H1 (cell line): ENCODE data around the gene PHF10. TPM values are rescaled to one million over a fixed set of nuclear protein-coding genes. Genes with fewer than 3 reads are reported as not detected.
A peak's percentile ranks its signal among the peaks of the same experiment; 100 is the strongest.

Experiments used
- CTCF ChIA-PET: fragments of 300-600 bp; sonication (Branson Sonifier 250); formaldehyde crosslinking; loops from one replicate; lab custom pipeline; 2021; ENCODE audit not compliant: partially characterized antibody; lab: Charles Lee
- POLR2A ChIA-PET: fragments of 300-600 bp; sonication (Branson Sonifier 250); formaldehyde crosslinking; loops from one replicate; lab custom pipeline; 2021; ENCODE audit warnings: inconsistent platforms; ENCODE audit not compliant: partially characterized antibody; lab: Charles Lee
- DNase-seq, 2 experiments: peaks; one replicate each; pipeline versions ENCODE4 v3.0.0 to v3.0.0-alpha.2; 2010 to 2022; ENCODE audit warnings: low spot score in 2 of 2, low read depth in 1 of 2, mixed read lengths in 1 of 2
- FAIRE-seq: peaks from 2 replicates; lab custom pipeline; 2011; peaks lifted over from hg19 to GRCh38; lab: Jason Lieb, UNC
- H2AFZ ChIP-seq: 2 replicates; pipeline ENCODE4 v1.8.1; 2012; ENCODE audit warnings: low read length, inconsistent platforms
- H2AK5ac ChIP-seq: 2 replicates; pipeline ENCODE4 v1.6.1; 2013; ENCODE audit warnings: low read depth, low read length
- H2BK120ac ChIP-seq: replicated peaks from 2 replicates; pipeline ENCODE3; 2013; ENCODE audit warnings: low read depth, low read length, inconsistent platforms
- H2BK12ac ChIP-seq: 2 replicates; pipeline ENCODE4 v1.6.1; 2013; ENCODE audit warnings: low read depth, low read length
- H2BK15ac ChIP-seq: 2 replicates; pipeline ENCODE4 v1.6.1; 2013; ENCODE audit warnings: low read length
- H2BK20ac ChIP-seq: 2 replicates; pipeline ENCODE4 v1.6.1; 2013; ENCODE audit warnings: low read length
- H2BK5ac ChIP-seq: 2 replicates; pipeline ENCODE4 v1.6.1; 2013; ENCODE audit warnings: low read depth, low read length
- H3K14ac ChIP-seq: 2 replicates; pipeline ENCODE4 v1.6.1; 2013; ENCODE audit warnings: inconsistent platforms; ENCODE audit not compliant: insufficient read length
- H3K18ac ChIP-seq: 2 replicates; pipeline ENCODE4 v1.6.1; 2013; ENCODE audit warnings: low read length; ENCODE audit errors: extremely low read depth
- H3K23ac ChIP-seq: 2 replicates; pipeline ENCODE4 v1.6.1; 2013; ENCODE audit warnings: inconsistent platforms; ENCODE audit not compliant: insufficient read length
- H3K23me2 ChIP-seq: 2 replicates; pipeline ENCODE4 v1.6.1; 2013; ENCODE audit warnings: low read depth, low read length
- H3K27ac ChIP-seq: 2 replicates; pipeline ENCODE4 v1.6.1; 2011; ENCODE audit warnings: low read depth, low read length, inconsistent platforms
- H3K27me3 ChIP-seq, 4 experiments: replicated peaks in 1 of 4; 1 replicate in 1 of 4; 2 replicates in 3 of 4; pipeline versions ENCODE4 v1.6.1 to v1.8.1; 2011 to 2013; ENCODE audit warnings: low read length in 3 of 4, mild to moderate bottlenecking in 3 of 4, inconsistent platforms in 2 of 4, mixed read lengths in 2 of 4, moderate library complexity in 1 of 4; ENCODE audit not compliant: control insufficient read depth in 3 of 4, insufficient read depth in 3 of 4; ENCODE audit errors: extremely low read depth in 1 of 4
- H3K36me3 ChIP-seq, 4 experiments: 2 replicates each; pipeline versions ENCODE4 v1.6.1 to v1.8.1; 2011 to 2013; ENCODE audit warnings: mild to moderate bottlenecking in 4 of 4, low read length in 3 of 4, moderate library complexity in 2 of 4, control low read depth in 1 of 4, inconsistent platforms in 1 of 4; ENCODE audit not compliant: insufficient read depth in 4 of 4, control insufficient read depth in 2 of 4
- H3K4ac ChIP-seq: replicated peaks from 2 replicates; pipeline ENCODE3; 2013; ENCODE audit warnings: low read length, low read depth, mixed read lengths, inconsistent platforms; ENCODE audit not compliant: insufficient read length
- H3K4me1 ChIP-seq, 4 experiments: replicated peaks in 1 of 4; 1 replicate in 1 of 4; 2 replicates in 3 of 4; pipeline versions ENCODE4 v1.6.1 to v1.8.1; 2011 to 2013; ENCODE audit warnings: low read length in 3 of 4, inconsistent platforms in 2 of 4, mixed read lengths in 1 of 4; ENCODE audit not compliant: insufficient read depth in 4 of 4, control insufficient read depth in 3 of 4
- H3K4me2 ChIP-seq, 2 experiments: 2 replicates each; pipeline versions ENCODE4 v1.6.1 to v1.8.1; 2011 to 2013; ENCODE audit warnings: low read depth in 2 of 2, low read length in 2 of 2, control low read depth in 1 of 2, inconsistent platforms in 1 of 2, mild to moderate bottlenecking in 1 of 2; ENCODE audit not compliant: insufficient read depth in 1 of 2
- H3K4me3 ChIP-seq, 4 experiments: fragments of 200-600, 300-600 bp in 1 of 4; sonication (generic), shearing (Covaris generic), sonication (Bioruptor Twin) in 1 of 4; 2 replicates each; pipeline versions ENCODE4 v1.5.1 to v1.8.1; 2011 to 2016; ENCODE audit warnings: low read length in 4 of 4, low read depth in 3 of 4, control low read depth in 2 of 4, inconsistent platforms in 2 of 4, mild to moderate bottlenecking in 2 of 4, mixed read lengths in 1 of 4, moderate library complexity in 1 of 4; ENCODE audit not compliant: insufficient read depth in 2 of 4; ENCODE audit errors: extremely low read depth in 1 of 4
- H3K56ac ChIP-seq: replicated peaks from 2 replicates; pipeline ENCODE3; 2013; ENCODE audit warnings: low read depth, mild to moderate bottlenecking, mixed read lengths, low read length, inconsistent platforms; ENCODE audit not compliant: insufficient read length
- H3K79me1 ChIP-seq: 2 replicates; pipeline ENCODE4 v1.6.1; 2013; ENCODE audit warnings: low read depth, low read length, control low read depth
- H3K79me2 ChIP-seq, 2 experiments: 2 replicates each; pipeline versions ENCODE4 v1.6.1 to v1.8.1; 2012 to 2013; ENCODE audit warnings: low read length in 2 of 2, mild to moderate bottlenecking in 2 of 2, inconsistent platforms in 1 of 2; ENCODE audit not compliant: insufficient read depth in 2 of 2, control insufficient read depth in 1 of 2
- H3K9ac ChIP-seq, 4 experiments: replicated peaks in 1 of 4; 1 replicate in 1 of 4; 2 replicates in 3 of 4; pipeline versions ENCODE4 v1.6.1 to v1.8.1; 2011 to 2013; ENCODE audit warnings: low read depth in 3 of 4, low read length in 3 of 4, control low read depth in 2 of 4, mild to moderate bottlenecking in 2 of 4, moderate library complexity in 2 of 4, inconsistent platforms in 1 of 4; ENCODE audit errors: extremely low read depth in 1 of 4
- H3K9me3 ChIP-seq, 2 experiments: 2 replicates each; pipeline versions ENCODE4 v1.6.1 to v1.8.1; 2012 to 2013; ENCODE audit warnings: mild to moderate bottlenecking in 2 of 2, moderate library complexity in 2 of 2, control low read depth in 1 of 2, inconsistent platforms in 1 of 2, low read depth in 1 of 2, low read length in 1 of 2, mixed read lengths in 1 of 2; ENCODE audit not compliant: insufficient read depth in 2 of 2
- H4K20me1 ChIP-seq, 2 experiments: replicated peaks in 1 of 2; 2 replicates each; pipeline versions ENCODE3 to v1.8.1; 2011 to 2013; ENCODE audit warnings: inconsistent platforms in 2 of 2, low read length in 2 of 2, mild to moderate bottlenecking in 1 of 2; ENCODE audit not compliant: insufficient read depth in 2 of 2, control insufficient read depth in 1 of 2
- H4K5ac ChIP-seq: 2 replicates; pipeline ENCODE4 v1.6.1; 2013; ENCODE audit warnings: low read length, low read depth, mixed read lengths, inconsistent platforms; ENCODE audit not compliant: insufficient read length
- H4K8ac ChIP-seq: 2 replicates; pipeline ENCODE4 v1.8.0; 2013; ENCODE audit warnings: mild to moderate bottlenecking, moderate library complexity, low read length, inconsistent platforms; ENCODE audit not compliant: insufficient read depth; ENCODE audit errors: extremely low read depth
- H4K91ac ChIP-seq: replicated peaks from 2 replicates; pipeline ENCODE3; 2013; ENCODE audit warnings: low read length, mixed read lengths, inconsistent platforms; ENCODE audit not compliant: insufficient read length
- BRCA1 ChIP-seq: IDR thresholded peaks from 2 replicates; pipeline ENCODE4 v1.6.1; 2012; ENCODE audit warnings: low read depth, low read length, improper control_type of control experiment
- CEBPB ChIP-seq: IDR thresholded peaks from 2 replicates; pipeline ENCODE4 v1.6.1; 2012; ENCODE audit warnings: low read depth, low read length
- HDAC6 ChIP-seq: IDR thresholded peaks from one replicate; pipeline ENCODE4 v1.7.1; 2012; ENCODE audit warnings: low read depth, mild to moderate bottlenecking, inconsistent platforms, low read length, moderate library complexity
- SIN3A ChIP-seq, 2 experiments: IDR thresholded peaks in 1 of 2; conservative IDR thresholded peaks in 1 of 2; 2 replicates each; pipeline ENCODE4 v1.6.1; 2011 to 2012; ENCODE audit warnings: low read length in 2 of 2, improper control_type of control experiment in 1 of 2, low read depth in 1 of 2, mild to moderate bottlenecking in 1 of 2
- SP1 ChIP-seq: IDR thresholded peaks from 2 replicates; pipeline ENCODE4 v1.6.1; 2011; ENCODE audit warnings: low read depth, low read length
- TEAD4 ChIP-seq: IDR thresholded peaks from 2 replicates; pipeline ENCODE4 v1.6.1; 2012; ENCODE audit warnings: low read depth, low read length, inconsistent platforms, mixed read lengths
- whole genome bisulfite sequencing, 2 experiments: shearing (Covaris generic) in 1 of 2; methylation state at CpG; one replicate each; pipeline versions ENCODE4 v1.1.6 to v1.1.7; 2013 to 2015; ENCODE audit warnings: low lambda C conversion rate in 2 of 2, mixed read lengths in 2 of 2, inconsistent platforms in 1 of 2, low coverage in 1 of 2, missing lambda C conversion rate in 1 of 2; ENCODE audit not compliant: insufficient replicate concordance in 2 of 2, insufficient coverage in 1 of 2, insufficient read length in 1 of 2; ENCODE audit errors: extremely low coverage in 1 of 2, missing lambda C conversion rate in 1 of 2; 5-methylcytosine and 5-hydroxymethylcytosine counted together
- long read RNA-seq, 2 experiments: library from RNA in 1 of 2; library from capped mRNA in 1 of 2; stranded (forward); transcript quantifications; one replicate each; pipeline ENCODE4 v2.0.0, GENCODE V29; 2021; ENCODE audit warnings: inconsistent platforms in 1 of 2
- polyA minus RNA-seq, 3 experiments: library from RNA; depleted of rRNA, polyadenylated mRNA; stranded (reverse); fragments of >200 nt; gene quantifications; 1 replicate in 2 of 3; 2 replicates in 1 of 3; pipeline ENCODE4 v1.2.3, GENCODE V29; 2011
- polyA plus RNA-seq, 7 experiments: library from polyadenylated mRNA; depleted of rRNA in 3 of 7; stranded (reverse) in 5 of 7; unstranded in 2 of 7; fragments of >200 nt in 5 of 7; fragments of 200-250 nt in 2 of 7; gene quantifications; 1 replicate in 5 of 7; 2 replicates in 1 of 7; 4 replicates in 1 of 7; pipeline versions ENCODE4 v1.2.1 to v1.2.3, GENCODE V29; 2011 to 2013; ENCODE audit warnings: missing spikeins in 2 of 7, mixed read lengths in 2 of 7
- total RNA-seq: library from RNA; stranded (reverse); fragmentation: NEBNext Ultra II Directional; extraction: Animal tissue kit (Norgen Biotek cat#: 25700); gene quantifications from 2 replicates; pipeline ENCODE4 v1.2.1, GENCODE V29; 2021
- TF ChIP-seq, protein P1 (sequence below): IDR thresholded peaks from 2 replicates; pipeline ENCODE4 v1.6.1; 2012; ENCODE audit warnings: low read length, inconsistent platforms

Gene PHF10
- total RNA-seq, result 50.0 and 51.1 TPM in 2 replicates
- polyA plus RNA-seq (2011; rRNA removed), result 8.9 and 15.6 TPM in 2 replicates
- polyA plus RNA-seq (2011; cell fraction: cytosol; rRNA removed), result 18.4 TPM
- polyA plus RNA-seq (2011; cell fraction: nucleus; rRNA removed), result 8.8 TPM
- 26.3 to 41.6 TPM (median 31.8 TPM) in 4 replicates for polyA plus RNA-seq (2012, experiment 1 of 2)
- polyA plus RNA-seq (2012, experiment 2 of 2), result 14.0 TPM
- polyA plus RNA-seq (2013, experiment 1 of 2), result 32.5 TPM
- 32.7 TPM for polyA plus RNA-seq (2013, experiment 2 of 2)
- 11.8 and 13.4 TPM in 2 replicates for polyA minus RNA-seq (2011; rRNA and poly(A)+ RNA removed)
- 13.4 TPM for polyA minus RNA-seq (2011; cell fraction: cytosol; rRNA and poly(A)+ RNA removed)
- 15.8 TPM for polyA minus RNA-seq (2011; cell fraction: nucleus; rRNA and poly(A)+ RNA removed)
- long read RNA-seq, experiment 1, full-length matches to known transcripts, result 17 of 33 reads
- long read RNA-seq, experiment 1, partial matches to known transcripts, result 9 of 33 reads
- long read RNA-seq, experiment 1, other reads (novel, unspliced or antisense), result 7 of 33 reads
- long read RNA-seq, experiment 2, partial matches to known transcripts, result 1 of 2 reads
- long read RNA-seq, experiment 2, other reads (novel, unspliced or antisense), result 1 of 2 reads

DNA sequence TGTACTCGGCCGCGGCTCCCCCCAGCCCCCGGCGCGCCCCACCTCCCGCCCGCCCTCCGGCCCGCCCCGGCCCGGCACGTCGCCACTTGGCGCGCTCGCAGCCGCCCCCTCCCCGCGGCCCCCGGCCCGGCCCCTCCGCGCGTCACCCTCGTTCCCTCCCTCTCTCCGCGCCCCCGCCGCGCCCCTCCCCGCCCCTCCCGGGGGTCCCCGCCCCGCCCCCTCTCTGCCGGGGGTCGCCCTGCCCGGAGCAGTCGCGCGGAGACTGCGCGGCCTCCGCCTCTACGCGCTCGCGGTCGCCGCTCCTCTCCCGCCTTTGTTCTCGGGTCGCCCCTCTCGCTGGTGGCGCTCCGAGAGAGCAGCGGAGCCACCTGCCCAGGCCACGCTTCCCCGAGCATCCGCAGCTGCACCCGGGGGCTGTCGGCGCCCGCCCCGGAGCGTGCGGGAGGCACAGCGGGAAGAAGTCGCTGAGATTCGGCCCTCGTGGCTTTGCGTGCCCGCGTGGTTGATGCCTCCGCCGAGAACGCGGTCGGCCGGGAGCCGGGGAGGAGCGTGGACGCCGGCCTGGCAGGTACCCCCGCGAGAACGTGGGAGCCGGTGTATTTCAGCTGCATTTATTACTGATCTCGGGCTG is at the start of gene PHF10:
Gene PHF10 (minus strand): TSS at position 7 of the 631 bp plus-strand sequence. CDS start 569 bp downstream, outside the sequence.
- peak within 1 kb of the TSS; percentile 92 to 97 for H3K4me2 ChIP-seq
- H3K23ac ChIP-seq, result no peak within 1 kb of the TSS
- WGBS, 2 experiments, result 1% methylated on average over 46 of the region's 89 CpGs; no CpG with 5 or more reads in 1 of the 2 experiments
- peak within 1 kb of the TSS; percentile 79 for H3K4ac ChIP-seq
- no peaks in the 10 kb centered on the region; a peak in 1 of 8 replicates for H3K36me3 ChIP-seq
- H2AFZ ChIP-seq, result peak within 1 kb of the TSS; percentile 39; the same call in 1 of the 2 replicates
- peak within 1 kb of the TSS; percentile 83 to 96 (median 94) for H3K9ac ChIP-seq
- H4K5ac ChIP-seq, result peak within 1 kb of the TSS; percentile 90
- POLR2A ChIA-PET, result interaction anchor here (1.1 to 5.9 kb wide), 6 partner anchors 16 to 39 kb away, joined by 4 to 58 read pairs (median 6); partner anchors contain the start of genes C6orf120, DYNLT2, ERMARD and WDR27
- peak within 1 kb of the TSS; percentile 86; the same call in 1 of the 2 replicates for H2BK12ac ChIP-seq
- H3K14ac ChIP-seq, result peak within 1 kb of the TSS; percentile 8
- 0 out of 2 replicates have a peak within 1 kb of the TSS, but pooled peaks have one; percentile 14 for H2BK15ac ChIP-seq
- H4K8ac ChIP-seq, result peak within 1 kb of the TSS; percentile 95
- H3K4me1 ChIP-seq, result peaks cover 0 to 9% (median 4%) of the 10 kb centered on the region in 4 experiments; a peak in 5 of 7 replicates
- H4K20me1 ChIP-seq, result peaks cover 1 to 13% of the 10 kb centered on the region in 2 experiments
- H3K27ac ChIP-seq, result peak within 1 kb of the TSS; percentile 93
- peaks cover 0 to 37% of the 10 kb centered on the region in 2 experiments; a peak in 2 of 4 replicates for H3K79me2 ChIP-seq
- DNase-seq, result peak in 1 of 2 experiments; percentile 84
- peaks cover 0 to 2% (median under 1%) of the 10 kb centered on the region in 4 experiments; a peak in 1 of 7 replicates for H3K27me3 ChIP-seq
- peak within 1 kb of the TSS; percentile 56; the same call in 1 of the 2 replicates for H2AK5ac ChIP-seq
- peak within 1 kb of the TSS; percentile 77 for H3K56ac ChIP-seq
- H3K9me3 ChIP-seq, result no peaks in the 10 kb centered on the region
- H3K4me3 ChIP-seq, result peak within 1 kb of the TSS; percentile 76 to 87 (median 79)
- FAIRE-seq, result no peak
- no peak within 1 kb of the TSS for H2BK120ac ChIP-seq
- peak within 1 kb of the TSS; percentile 89 for H3K18ac ChIP-seq
- H2BK5ac ChIP-seq, result peak within 1 kb of the TSS; percentile 83
- H3K79me1 ChIP-seq, result peaks cover 3% of the 10 kb centered on the region; the same call in 1 of the 2 replicates
- peaks cover 15% of the 10 kb centered on the region for H3K23me2 ChIP-seq
- CTCF ChIA-PET, result interaction anchor here (0.6 to 1.3 kb wide), 2 partner anchors 23 to 41 kb away, joined by 3 read pairs; no protein-coding TSS in a partner anchor
- H2BK20ac ChIP-seq, result 0 out of 2 replicates have a peak within 1 kb of the TSS, but pooled peaks have one; percentile 16
- H4K91ac ChIP-seq, result peak within 1 kb of the TSS; percentile 95
- TF ChIP-seq SP1 (no peak), TEAD4 (no peak; the same call in 1 of the 2 replicates), BRCA1 (no peak), SIN3A (conservative IDR thresholded peaks at IDR 0.05 in 1 of 2, IDR thresholded peaks at IDR 0.05 in 1 of 2; ENCODE audit: low read depth in 1 of 2, low read length in 2 of 2) (no peak), CEBPB (no peak), HDAC6 (no peak)
- TF ChIP-seq, protein P1, sequence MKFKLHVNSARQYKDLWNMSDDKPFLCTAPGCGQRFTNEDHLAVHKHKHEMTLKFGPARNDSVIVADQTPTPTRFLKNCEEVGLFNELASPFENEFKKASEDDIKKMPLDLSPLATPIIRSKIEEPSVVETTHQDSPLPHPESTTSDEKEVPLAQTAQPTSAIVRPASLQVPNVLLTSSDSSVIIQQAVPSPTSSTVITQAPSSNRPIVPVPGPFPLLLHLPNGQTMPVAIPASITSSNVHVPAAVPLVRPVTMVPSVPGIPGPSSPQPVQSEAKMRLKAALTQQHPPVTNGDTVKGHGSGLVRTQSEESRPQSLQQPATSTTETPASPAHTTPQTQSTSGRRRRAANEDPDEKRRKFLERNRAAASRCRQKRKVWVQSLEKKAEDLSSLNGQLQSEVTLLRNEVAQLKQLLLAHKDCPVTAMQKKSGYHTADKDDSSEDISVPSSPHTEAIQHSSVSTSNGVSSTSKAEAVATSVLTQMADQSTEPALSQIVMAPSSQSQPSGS, result no peak
